Right atrium auricular region (tissue), 2 donors: ENCODE measurements around the gene ITIH5. TPM values are rescaled to one million over a fixed set of nuclear protein-coding genes. Genes with fewer than 3 reads are reported as not detected.

Experiments used
- DNase-seq: peaks from one replicate; pipeline ENCODE4 v3.0.0-alpha.2; 2019; ENCODE audit warnings: low spot score
- H3K27ac ChIP-seq, 2 donors: fragments of 200-600 bp; sonication (generic); 1 replicate in 1 of 2; 2 replicates in 1 of 2; pipeline ENCODE4 v1.5.1; 2016 to 2019
- H3K27me3 ChIP-seq, 2 donors: fragments of 200-600 bp; sonication (generic); one replicate each; pipeline versions ENCODE4 v1.5.1 to v1.6.0; 2017 to 2019
- H3K36me3 ChIP-seq: fragments of 200-600 bp; sonication (generic); one replicate; pipeline ENCODE4 v1.5.1; 2016
- H3K4me1 ChIP-seq, 2 donors: fragments of 200-600 bp; sonication (generic); one replicate each; pipeline versions ENCODE4 v1.5.1 to v1.6.0; 2017 to 2019
- H3K4me3 ChIP-seq, 2 donors: fragments of 200-600 bp; sonication (generic); 1 replicate in 1 of 2; 2 replicates in 1 of 2; pipeline ENCODE4 v1.5.1; 2017 to 2019; ENCODE audit warnings: mild to moderate bottlenecking in 1 of 2, moderate library complexity in 1 of 2
- H3K9me3 ChIP-seq, 2 donors: fragments of 200-600 bp; sonication (generic); one replicate each; pipeline ENCODE4 v1.5.1; 2019
- CTCF ChIP-seq, 2 donors: fragments of 200-600 bp; sonication (generic); IDR thresholded peaks; one replicate each; pipeline ENCODE4 v1.5.1; 2019; ENCODE audit warnings: antibody characterized with exemption in 2 of 2
- total RNA-seq, 2 donors: library from RNA; depleted of rRNA; stranded (reverse); fragments of >200 nt; gene quantifications; one replicate each; pipeline ENCODE4 v1.1.0, GENCODE V29; 2016

Gene ITIH5
- total RNA-seq, 2 donors from 2014 or later = 3.1 to 7.3 TPM

- no peak overlapping the region for H3K27ac ChIP-seq
- H3K4me3 ChIP-seq = no peak overlapping the region
- H3K4me1 ChIP-seq = peaks cover 0 to 6% of the 10 kb centered on the region in 2 donors
- no peak for TF ChIP-seq CTCF (IDR thresholded peaks at IDR 0.05)
- no peak for DNase-seq
- no peaks in the 10 kb centered on the region for H3K36me3 ChIP-seq
- H3K9me3 ChIP-seq = no peaks in the 10 kb centered on the region
- H3K27me3 ChIP-seq = no peaks in the 10 kb centered on the region
Observed at GRCh38 chr10:7589748-7590147, 77.0 kb downstream of the ITIH5 start.

- H3K4me1 ChIP-seq = peaks cover 0 to 3% of the 10 kb centered on the region in 2 donors
- no peaks in the 10 kb centered on the region for H3K36me3 ChIP-seq
- H3K4me3 ChIP-seq = no peak overlapping the region
- no peak for TF ChIP-seq CTCF (IDR thresholded peaks at IDR 0.05)
- no peaks in the 10 kb centered on the region for H3K9me3 ChIP-seq
- H3K27ac ChIP-seq = no peak overlapping the region
- no peak for DNase-seq
- no peaks in the 10 kb centered on the region for H3K27me3 ChIP-seq
Observed at GRCh38 chr10:7587865-7588188, 78.9 kb downstream of the ITIH5 start.

- no peak for DNase-seq
- no peak for TF ChIP-seq CTCF (IDR thresholded peaks at IDR 0.05)
- no peaks in the 10 kb centered on the region for H3K36me3 ChIP-seq
Observed at GRCh38 chr10:7587168-7587864, 79.5 kb downstream of the ITIH5 start.

GRCh38 chr10:7585228-7585627 lies 81.5 kb downstream of the ITIH5 start:
- Histone ChIP-seq H3K4me1 (no peaks in the 10 kb centered on the region), H3K27me3 (no peaks in the 10 kb centered on the region), H3K36me3 (no peaks in the 10 kb centered on the region), H3K9me3 (no peaks in the 10 kb centered on the region), H3K4me3 (no peak overlapping the region), H3K27ac (no peak overlapping the region)
- TF ChIP-seq CTCF (IDR thresholded peaks at IDR 0.05) = no peak
- no peak for DNase-seq

More at GRCh38 chr10:7587168-7587864, 79.5 kb downstream of the ITIH5 start:
- Histone ChIP-seq H3K9me3 (no peaks in the 10 kb centered on the region), H3K27ac (no peak overlapping the region), H3K27me3 (no peaks in the 10 kb centered on the region), H3K4me1 (no peaks in the 10 kb centered on the region), H3K4me3 (no peak overlapping the region)

GRCh38 chr10:7583626-7584025 lies 83.1 kb downstream of the ITIH5 start:
- DNase-seq = no peak
- TF ChIP-seq CTCF (IDR thresholded peaks at IDR 0.05) = no peak

GRCh38 chr10:7580520-7580919 lies 86.2 kb downstream of the ITIH5 start:
- no peak overlapping the region for H3K27ac ChIP-seq
- TF ChIP-seq CTCF (IDR thresholded peaks at IDR 0.05) = no peak
- H3K9me3 ChIP-seq = no peaks in the 10 kb centered on the region
- no peak overlapping the region for H3K4me3 ChIP-seq
- DNase-seq = no peak
- H3K36me3 ChIP-seq = no peaks in the 10 kb centered on the region
- H3K4me1 ChIP-seq = no peaks in the 10 kb centered on the region
- H3K27me3 ChIP-seq = no peaks in the 10 kb centered on the region

More at GRCh38 chr10:7583626-7584025, 83.1 kb downstream of the ITIH5 start:
- Histone ChIP-seq H3K27ac (no peak overlapping the region), H3K4me3 (no peak overlapping the region), H3K27me3 (no peaks in the 10 kb centered on the region), H3K9me3 (no peaks in the 10 kb centered on the region), H3K4me1 (no peaks in the 10 kb centered on the region), H3K36me3 (no peaks in the 10 kb centered on the region)
